Activated CD8-positive, alpha-beta T cell treated with anti-CD3 and anti-CD28 coated beads, Interleukin-2, amount 10 ng/mL, durations not matched to agents 7 days and 5 days (primary cell): ENCODE results near the gene PCSK5. TPM values are rescaled to one million over a fixed set of nuclear protein-coding genes. Genes with fewer than 3 reads are reported as not detected.
"Not testable (repeated sequence)": the region's sequence is repeated elsewhere in the genome, so short reads cannot be mapped to it uniquely, and the experiment has no call there.

Source experiments
- ATAC-seq: fragments of 150-1000 bp; cut with Tn5 transposase; one replicate; pipeline ENCODE4 v1.10.0; 2021; ENCODE audit warnings: moderate library complexity
- CTCF ChIA-PET: fragments of 350-600 bp; sonication (Branson Sonifier 250); formaldehyde crosslinking; loops from one replicate; lab custom pipeline; 2021; ENCODE audit warnings: antibody characterized with exemption; lab: Charles Lee
- POLR2A ChIA-PET: fragments of 350-600 bp; sonication (Branson Sonifier 250); formaldehyde crosslinking; loops from one replicate; lab custom pipeline; 2021; ENCODE audit warnings: antibody characterized with exemption; lab: Charles Lee
- DNase-seq: peaks from one replicate; pipeline ENCODE4 v3.0.0-alpha.2; 2020
- H3K27ac Mint-ChIP-seq: one replicate; pipeline ENCODE4 v1.8.0; 2021; ENCODE audit warnings: mild to moderate bottlenecking, mixed read lengths
- H3K27me3 Mint-ChIP-seq: one replicate; pipeline ENCODE4 v1.8.0; 2021; ENCODE audit warnings: low read depth, mixed read lengths
- H3K36me3 Mint-ChIP-seq: one replicate; pipeline ENCODE4 v1.8.0; 2021; ENCODE audit warnings: low read depth, mixed read lengths
- H3K4me1 Mint-ChIP-seq: one replicate; pipeline ENCODE4 v1.8.0; 2021; ENCODE audit warnings: low read depth, mixed read lengths
- H3K4me3 Mint-ChIP-seq: one replicate; pipeline ENCODE4 v1.8.0; 2021; ENCODE audit warnings: mild to moderate bottlenecking, mixed read lengths
- H3K9me3 Mint-ChIP-seq: one replicate; pipeline ENCODE4 v1.8.0; 2022; ENCODE audit warnings: mixed read lengths; ENCODE audit not compliant: insufficient read depth
- total RNA-seq, 2 experiments: library from RNA; stranded (reverse); gene quantifications; one replicate each; pipeline ENCODE4 v1.2.3, GENCODE V29; 2021

The PCSK5 gene
- total RNA-seq, 2 experiments from 2014 or later: 3.5 to 3.7 TPM

- no peak for ATAC-seq
These were observed 153.9 kb downstream of the PCSK5 start for GRCh38 chr9:76044266-76044819.

GRCh38 chr9:76045221-76045620 lies 154.7 kb downstream of the PCSK5 start:
- POLR2A ChIA-PET: no interaction called here

More at GRCh38 chr9:76044266-76044819, 153.9 kb downstream of the PCSK5 start:
- no peaks in the 10 kb centered on the region for H3K9me3 Mint-ChIP-seq
- H3K36me3 Mint-ChIP-seq: no peaks in the 10 kb centered on the region
- no peak overlapping the region for H3K4me3 Mint-ChIP-seq
- no peak for DNase-seq
- H3K4me1 Mint-ChIP-seq: no peaks in the 10 kb centered on the region
- ChIA-PET CTCF (no interaction called here), POLR2A (no interaction called here)
- no peak overlapping the region for H3K27ac Mint-ChIP-seq
- H3K27me3 Mint-ChIP-seq: no peaks in the 10 kb centered on the region

GRCh38 chr9:76049341-76049740 lies 158.9 kb downstream of the PCSK5 start:
- H3K27ac Mint-ChIP-seq: no peak overlapping the region
- ATAC-seq: no peak
- peaks cover 4% of the 10 kb centered on the region for H3K9me3 Mint-ChIP-seq
- H3K36me3 Mint-ChIP-seq: peaks cover 2% of the 10 kb centered on the region
- POLR2A ChIA-PET: no interaction called here
- H3K27me3 Mint-ChIP-seq: no peaks in the 10 kb centered on the region
- H3K4me1 Mint-ChIP-seq: no peaks in the 10 kb centered on the region
- CTCF ChIA-PET: no interaction called here
- no peak overlapping the region for H3K4me3 Mint-ChIP-seq
- DNase-seq: no peak

More at GRCh38 chr9:76045221-76045620, 154.7 kb downstream of the PCSK5 start:
- DNase-seq (no peak), ATAC-seq (no peak)
- CTCF ChIA-PET: no interaction called here
- H3K4me3 Mint-ChIP-seq: no peak overlapping the region
- H3K36me3 Mint-ChIP-seq: no peaks in the 10 kb centered on the region
- no peaks in the 10 kb centered on the region for H3K9me3 Mint-ChIP-seq
- H3K4me1 Mint-ChIP-seq: no peaks in the 10 kb centered on the region
- H3K27me3 Mint-ChIP-seq: no peaks in the 10 kb centered on the region
- H3K27ac Mint-ChIP-seq: no peak overlapping the region

- POLR2A ChIA-PET: no interaction called here
- Mint-ChIP-seq H3K4me3 (no peak overlapping the region), H3K4me1 (no peaks in the 10 kb centered on the region), H3K27ac (no peak overlapping the region), H3K9me3 (peaks cover 3% of the 10 kb centered on the region), H3K36me3 (peaks cover 2% of the 10 kb centered on the region), H3K27me3 (no peaks in the 10 kb centered on the region)
- ATAC-seq (no peak), DNase-seq (no peak)
- CTCF ChIA-PET: no interaction called here
These were observed 177.2 kb downstream of the PCSK5 start for GRCh38 chr9:76067696-76068095.

- Mint-ChIP-seq H3K4me3 (no peak overlapping the region), H3K9me3 (peaks cover 4% of the 10 kb centered on the region), H3K36me3 (peaks cover 11% of the 10 kb centered on the region), H3K27me3 (no peaks in the 10 kb centered on the region), H3K27ac (no peak overlapping the region), H3K4me1 (no peaks in the 10 kb centered on the region)
- ChIA-PET POLR2A (no interaction called here), CTCF (no interaction called here)
- ATAC-seq: no peak
- no peak for DNase-seq
These were observed 187.1 kb downstream of the PCSK5 start for GRCh38 chr9:76077537-76077936.

- H3K4me3 Mint-ChIP-seq, H3K27ac Mint-ChIP-seq, H3K27me3 Mint-ChIP-seq, ATAC-seq, H3K4me1 Mint-ChIP-seq, DNase-seq, H3K9me3 Mint-ChIP-seq: not testable (repeated sequence)
- H3K36me3 Mint-ChIP-seq: peaks cover 11% of the 10 kb centered on the region
- POLR2A ChIA-PET: interaction anchor here (0.6 to 0.7 kb wide), 2 partner anchors 48 to 1131 kb away, joined by 3 to 4 read pairs; no protein-coding TSS in a partner anchor
- CTCF ChIA-PET: interaction anchor here (0.6 to 1.5 kb wide), 2 partner anchors 9 to 195 kb away, joined by 4 to 5 read pairs; no protein-coding TSS in a partner anchor
These were observed 190.8 kb downstream of the PCSK5 start for GRCh38 chr9:76081281-76081680.

GRCh38 chr9:76082057-76082456 lies 191.6 kb downstream of the PCSK5 start:
- Mint-ChIP-seq H3K27me3 (no peaks in the 10 kb centered on the region), H3K9me3 (peaks cover 4% of the 10 kb centered on the region), H3K36me3 (peaks cover 11% of the 10 kb centered on the region), H3K4me1 (no peaks in the 10 kb centered on the region), H3K4me3 (no peak overlapping the region), H3K27ac (no peak overlapping the region)
- ChIA-PET POLR2A (interaction anchor here (0.6 to 0.7 kb wide), 2 partner anchors 49 to 1132 kb away, joined by 3 to 4 read pairs; no protein-coding TSS in a partner anchor), CTCF (interaction anchor here (0.6 to 1.5 kb wide), 2 partner anchors 9 to 195 kb away, joined by 4 to 5 read pairs; no protein-coding TSS in a partner anchor)
- ATAC-seq (no peak), DNase-seq (no peak)

- Mint-ChIP-seq H3K4me1 (no peaks in the 10 kb centered on the region), H3K9me3 (no peaks in the 10 kb centered on the region), H3K36me3 (no peaks in the 10 kb centered on the region), H3K27ac (no peak overlapping the region), H3K4me3 (no peak overlapping the region), H3K27me3 (no peaks in the 10 kb centered on the region)
- DNase-seq: no peak
- ChIA-PET CTCF (no interaction called here), POLR2A (interaction anchor here (0.6 kb wide), 1 partner anchor 54 kb away, joined by 3 read pairs; no protein-coding TSS in a partner anchor)
- ATAC-seq: no peak
These were observed 195.1 kb downstream of the PCSK5 start for GRCh38 chr9:76085596-76085995.

- Mint-ChIP-seq H3K4me1 (no peaks in the 10 kb centered on the region), H3K27ac (no peak overlapping the region), H3K9me3 (no peaks in the 10 kb centered on the region), H3K4me3 (no peak overlapping the region), H3K27me3 (no peaks in the 10 kb centered on the region), H3K36me3 (no peaks in the 10 kb centered on the region)
- no peak for ATAC-seq
- CTCF ChIA-PET: no interaction called here
- DNase-seq: no peak
- POLR2A ChIA-PET: no interaction called here
These were observed 196.1 kb downstream of the PCSK5 start for GRCh38 chr9:76086539-76086938.

- no peaks in the 10 kb centered on the region for H3K27me3 Mint-ChIP-seq
- no peaks in the 10 kb centered on the region for H3K36me3 Mint-ChIP-seq
- ATAC-seq (no peak), DNase-seq (no peak)
- no peak overlapping the region for H3K27ac Mint-ChIP-seq
- H3K4me1 Mint-ChIP-seq: no peaks in the 10 kb centered on the region
- no peak overlapping the region for H3K4me3 Mint-ChIP-seq
- CTCF ChIA-PET: no interaction called here
- no peaks in the 10 kb centered on the region for H3K9me3 Mint-ChIP-seq
- POLR2A ChIA-PET: no interaction called here
These were observed 197.5 kb downstream of the PCSK5 start for GRCh38 chr9:76087976-76088375.

GRCh38 chr9:76090330-76090729 lies 199.9 kb downstream of the PCSK5 start:
- CTCF ChIA-PET: no interaction called here
- no peak for ATAC-seq
- Mint-ChIP-seq H3K27ac (no peak overlapping the region), H3K27me3 (no peaks in the 10 kb centered on the region), H3K36me3 (no peaks in the 10 kb centered on the region), H3K4me1 (no peaks in the 10 kb centered on the region), H3K4me3 (no peak overlapping the region), H3K9me3 (no peaks in the 10 kb centered on the region)
- no peak for DNase-seq
- POLR2A ChIA-PET: no interaction called here

- Mint-ChIP-seq H3K4me1 (no peaks in the 10 kb centered on the region), H3K27me3 (no peaks in the 10 kb centered on the region), H3K36me3 (no peaks in the 10 kb centered on the region), H3K9me3 (no peaks in the 10 kb centered on the region), H3K4me3 (no peak overlapping the region), H3K27ac (no peak overlapping the region)
- DNase-seq (no peak), ATAC-seq (no peak)
- ChIA-PET CTCF (no interaction called here), POLR2A (no interaction called here)
These were observed 200.4 kb downstream of the PCSK5 start for GRCh38 chr9:76090909-76091308.
